Motor neuron (in vitro differentiated cells): ENCODE results near the gene FNDC8. TPM values are rescaled to one million over a fixed set of nuclear protein-coding genes. Genes with fewer than 3 reads are reported as not detected.
"Not testable (repeated sequence)": the region's sequence is repeated elsewhere in the genome, so short reads cannot be mapped to it uniquely, and the experiment has no call there.

Experiments used
- ATAC-seq, 8 experiments: fragments of 200-7000 bp; cut with Tn5 transposase; replicated peaks in 6 of 8; 2 replicates each; pipeline ENCODE4 v1.8.0; 2021; ENCODE audit warnings: mild to moderate bottlenecking in 8 of 8, moderate library complexity in 8 of 8
- H3K27ac ChIP-seq, 2 donors: fragments of 250-450 bp; sonication (Bioruptor Pico); 2 replicates each; pipeline ENCODE4 v1.9.0; 2021; ENCODE audit warnings: antibody characterized with exemption in 2 of 2, mild to moderate bottlenecking in 2 of 2, moderate library complexity in 1 of 2
- H3K4me1 ChIP-seq, 2 donors: fragments of 250-450 bp; sonication (Bioruptor Pico); replicated peaks in 1 of 2; 2 replicates each; pipeline ENCODE4 v1.6.1; 2021; ENCODE audit warnings: antibody characterized with exemption in 2 of 2, mild to moderate bottlenecking in 2 of 2, moderate library complexity in 1 of 2
- H3K4me3 ChIP-seq, 5 donors: fragments of 250-450 bp; sonication (Bioruptor Pico); 2 replicates each; pipeline ENCODE4 v1.9.0; 2021; ENCODE audit warnings: antibody characterized with exemption in 5 of 5, mild to moderate bottlenecking in 5 of 5, moderate library complexity in 4 of 5
- WGBS, 10 experiments: fragments of 450-650 bp; shearing (Covaris generic); methylation state at CpG; one replicate each; pipeline ENCODE4 v1.0.0; 2022; 5-methylcytosine and 5-hydroxymethylcytosine counted together
- in situ Hi-C, 9 experiments: fragments of 400-800 bp; cut with MboI; loops; one replicate each; pipeline ENCODE4 v1.15.0; 2021; ENCODE audit warnings: low sequenced_read_pairs in 9 of 9, low pct_unique_long_range_greater_than_20kb in 2 of 9; ENCODE audit not compliant: unreplicated experiment in 9 of 9
- total RNA-seq, 8 experiments: library from RNA; unstranded; fragments of 300-600 nt; gene quantifications; 2 replicates each; pipeline versions ENCODE4 v1.2.3 to v1.2.4, GENCODE V29; 2022

The FNDC8 gene
- total RNA-seq, 8 experiments from 2014 or later: 0.20 TPM; not detected in 7

- not testable (repeated sequence) for ATAC-seq, H3K27ac ChIP-seq, H3K4me1 ChIP-seq, H3K4me3 ChIP-seq
- in situ Hi-C loops: loop anchor here in 4 of 9 experiments (25.0 kb wide), 1 partner anchor 386 kb away; the partner anchor contains the start of gene SLFN12L (in 4 of the 4)
- WGBS, 10 experiments: 30 to 97% (median 94%) methylated on average over 2 to 21 of the region's 29 CpGs; no CpG with 5 or more reads in 2 of the 10 experiments
Observed at GRCh38 chr17:35151080-35151479, 29.7 kb downstream of the FNDC8 start.

GRCh38 chr17:35152421-35153140, 31.2 kb downstream of the FNDC8 start:
- in situ Hi-C loops: loop anchor here in 4 of 9 experiments (25.0 kb wide), 1 partner anchor 385 kb away; the partner anchor contains the start of gene SLFN12L (in 4 of the 4)
- peak in 5 of 8 experiments; percentile 22 to 77 (median 24) for ATAC-seq
- WGBS, 10 experiments: 44 to 88% (median 73%) methylated on average over 1 to 11 of the region's 13 CpGs

GRCh38 chr17:35154196-35155165, 33.1 kb downstream of the FNDC8 start:
- no peaks in the 10 kb centered on the region for H3K4me1 ChIP-seq
- no peak overlapping the region for H3K4me3 ChIP-seq
- in situ Hi-C loops: loop anchor here in 4 of 9 experiments (25.0 kb wide), 1 partner anchor 383 kb away; the partner anchor contains the start of gene SLFN12L (in 4 of the 4)
- WGBS, 10 experiments: 0 to 96% (median 83%) methylated on average over 1 to 11 of the region's 13 CpGs; no CpG with 5 or more reads in 2 of the 10 experiments
- no peak overlapping the region for H3K27ac ChIP-seq
- peak in 3 of 8 experiments; percentile 21 to 79 (median 22) for ATAC-seq

More at GRCh38 chr17:35152421-35153140, 31.2 kb downstream of the FNDC8 start:
- H3K4me1 ChIP-seq: no peaks in the 10 kb centered on the region
- no peak overlapping the region for H3K4me3 ChIP-seq
- no peak overlapping the region for H3K27ac ChIP-seq

- Histone ChIP-seq H3K4me3 (no peak overlapping the region), H3K27ac (no peak overlapping the region), H3K4me1 (no peaks in the 10 kb centered on the region)
- 67 to 100% (median 74%) methylated on average over 1 to 5 of the region's 7 CpGs; no CpG with 5 or more reads in 4 of the 10 experiments for WGBS, 10 experiments
- in situ Hi-C loops: loop anchor here in 4 of 9 experiments (25.0 kb wide), 1 partner anchor 382 kb away; the partner anchor contains the start of gene SLFN12L (in 4 of the 4)
- ATAC-seq: no peak
Observed at GRCh38 chr17:35155246-35155645, 33.8 kb downstream of the FNDC8 start.

GRCh38 chr17:35159940-35160339, 38.5 kb downstream of the FNDC8 start:
- Histone ChIP-seq H3K4me1 (no peaks in the 10 kb centered on the region), H3K4me3 (no peak overlapping the region), H3K27ac (no peak overlapping the region)
- WGBS, 10 experiments: 0 to 100% (median 63%) methylated on average over 1 to 2 of the region's 2 CpGs; no CpG with 5 or more reads in 2 of the 10 experiments
- in situ Hi-C loops: loop anchor here in 4 of 9 experiments (25.0 kb wide), 1 partner anchor 377 kb away; the partner anchor contains the start of gene SLFN12L (in 4 of the 4)
- ATAC-seq: peak in 3 of 8 experiments; percentile 82 to 95 (median 88)

GRCh38 chr17:35160354-35161201, 39.2 kb downstream of the FNDC8 start:
- Histone ChIP-seq H3K4me3 (no peak overlapping the region), H3K4me1 (no peaks in the 10 kb centered on the region), H3K27ac (no peak overlapping the region)
- ATAC-seq: peak in 1 of 8 experiments; percentile 16
- 15 to 75% (median 69%) methylated on average over 2 to 11 of the region's 13 CpGs; no CpG with 5 or more reads in 1 of the 10 experiments for WGBS, 10 experiments
- in situ Hi-C loops: loop anchor here in 4 of 9 experiments (25.0 kb wide), 1 partner anchor 377 kb away; the partner anchor contains the start of gene SLFN12L (in 4 of the 4)

- Histone ChIP-seq H3K4me3 (no peak overlapping the region), H3K27ac (no peak overlapping the region), H3K4me1 (no peaks in the 10 kb centered on the region)
- WGBS, 10 experiments: 37 to 73% (median 47%) methylated on average over 1 to 3 of the region's 3 CpGs; no CpG with 5 or more reads in 3 of the 10 experiments
- peak in 2 of 8 experiments; percentile 42 to 63 for ATAC-seq
- in situ Hi-C loops: loop anchor here in 4 of 9 experiments (25.0 kb wide), 1 partner anchor 376 kb away; the partner anchor contains the start of gene SLFN12L (in 4 of the 4)
Observed at GRCh38 chr17:35161281-35161761, 39.9 kb downstream of the FNDC8 start.

- no peaks in the 10 kb centered on the region for H3K4me1 ChIP-seq
- in situ Hi-C loops: loop anchor here in 4 of 9 experiments (25.0 kb wide), 1 partner anchor 375 kb away; the partner anchor contains the start of gene SLFN12L (in 4 of the 4)
- 46 to 100% (median 83%) methylated on average over 1 to 4 of the region's 4 CpGs; no CpG with 5 or more reads in 3 of the 10 experiments for WGBS, 10 experiments
- ATAC-seq: no peak
- H3K27ac ChIP-seq: no peak overlapping the region
- no peak overlapping the region for H3K4me3 ChIP-seq
Observed at GRCh38 chr17:35162755-35163154, 41.3 kb downstream of the FNDC8 start.

- WGBS, 10 experiments: 92 to 100% (median 99%) methylated on average over 1 to 7 of the region's 7 CpGs; no CpG with 5 or more reads in 2 of the 10 experiments
- no peaks in the 10 kb centered on the region for H3K4me1 ChIP-seq
Observed at GRCh38 chr17:35163886-35164285, 42.5 kb downstream of the FNDC8 start.

GRCh38 chr17:35164716-35165115, 43.3 kb downstream of the FNDC8 start:
- H3K4me3 ChIP-seq: no peak overlapping the region
- H3K4me1 ChIP-seq: no peaks in the 10 kb centered on the region
- in situ Hi-C loops: loop anchor here in 4 of 9 experiments (25.0 kb wide), 1 partner anchor 373 kb away; the partner anchor contains the start of gene SLFN12L (in 4 of the 4)
- no peak for ATAC-seq
- no peak overlapping the region for H3K27ac ChIP-seq
- WGBS, 10 experiments: 0 to 100% (median 58%) methylated on average over 1 to 5 of the region's 5 CpGs; no CpG with 5 or more reads in 2 of the 10 experiments

More at GRCh38 chr17:35163886-35164285, 42.5 kb downstream of the FNDC8 start:
- Histone ChIP-seq H3K27ac (no peak overlapping the region), H3K4me3 (no peak overlapping the region)
- in situ Hi-C loops: loop anchor here in 4 of 9 experiments (25.0 kb wide), 1 partner anchor 373 kb away; the partner anchor contains the start of gene SLFN12L (in 4 of the 4)
- ATAC-seq: no peak

- in situ Hi-C loops: loop anchor here in 4 of 9 experiments (25.0 kb wide), 1 partner anchor 371 kb away; the partner anchor contains the start of gene SLFN12L (in 4 of the 4)
- WGBS, 10 experiments: 53 to 100% (median 73%) methylated on average over 1 to 5 of the region's 5 CpGs; no CpG with 5 or more reads in 5 of the 10 experiments
- H3K27ac ChIP-seq: no peak overlapping the region
- no peaks in the 10 kb centered on the region for H3K4me1 ChIP-seq
- no peak overlapping the region for H3K4me3 ChIP-seq
- ATAC-seq: no peak
Observed at GRCh38 chr17:35166526-35166925, 45.1 kb downstream of the FNDC8 start.
